Spleen (tissue), 11 donors: Measurements from ENCODE around the gene PTPRN2. TPM values are rescaled to one million over a fixed set of nuclear protein-coding genes. Genes with fewer than 3 reads are reported as not detected.
A peak's percentile ranks its signal among the peaks of the same experiment; 100 is the strongest.

Experiments
- DNase-seq: peaks from one replicate; pipeline ENCODE4 v3.0.0-alpha.2; 2020
- H3K27ac ChIP-seq, 8 donors: fragments of 200-600 bp; sonication (generic) in 7 of 8; 1 replicate in 4 of 8; 2 replicates in 4 of 8; pipeline versions ENCODE4 v1.5.0 to v1.8.0; 2016 to 2021; ENCODE audit warnings: inconsistent platforms in 4 of 8, mild to moderate bottlenecking in 4 of 8, moderate library complexity in 1 of 8
- H3K27me3 ChIP-seq, 7 donors: fragments of 200-600 bp; sonication (generic) in 6 of 7; replicated peaks in 1 of 7; 1 replicate in 4 of 7; 2 replicates in 3 of 7; pipeline versions ENCODE4 v1.5.0 to v1.8.0; 2016 to 2021; ENCODE audit warnings: inconsistent platforms in 3 of 7, mild to moderate bottlenecking in 1 of 7
- H3K36me3 ChIP-seq, 6 donors: fragments of 200-600 bp; sonication (generic) in 5 of 6; 1 replicate in 4 of 6; 2 replicates in 2 of 6; pipeline versions ENCODE4 v1.5.0 to v1.8.0; 2016 to 2021; ENCODE audit warnings: inconsistent platforms in 2 of 6
- H3K4me1 ChIP-seq, 6 donors: fragments of 200-600 bp; sonication (generic) in 5 of 6; 1 replicate in 3 of 6; 2 replicates in 3 of 6; pipeline versions ENCODE4 v1.5.0 to v1.8.0; 2016 to 2021; ENCODE audit warnings: inconsistent platforms in 3 of 6
- H3K4me3 ChIP-seq, 8 donors: fragments of 200-600 bp; sonication (generic) in 7 of 8; 1 replicate in 4 of 8; 2 replicates in 4 of 8; pipeline versions ENCODE4 v1.5.0 to v1.8.0; 2016 to 2021; ENCODE audit warnings: inconsistent platforms in 4 of 8, mild to moderate bottlenecking in 4 of 8, moderate library complexity in 2 of 8
- H3K9me3 ChIP-seq, 8 donors: fragments of 200-600 bp; sonication (generic) in 7 of 8; 1 replicate in 4 of 8; 2 replicates in 4 of 8; pipeline versions ENCODE4 v1.5.0 to v1.8.0; 2016 to 2021; ENCODE audit warnings: inconsistent platforms in 4 of 8
- CTCF ChIP-seq, 11 experiments: fragments of 200-600 bp in 7 of 11; fragments of 450-650 bp in 4 of 11; sonication (generic) in 4 of 11; IDR thresholded peaks in 8 of 11; conservative IDR thresholded peaks in 3 of 11; 1 replicate in 7 of 11; 2 replicates in 4 of 11; pipeline versions ENCODE4 v1.4.0 to v1.8.0; 2016 to 2021; ENCODE audit warnings: antibody characterized with exemption in 11 of 11, inconsistent platforms in 4 of 11, mild to moderate bottlenecking in 1 of 11
- POLR2A ChIP-seq, 3 donors: fragments of 450-650 bp; IDR thresholded peaks; one replicate each; pipeline ENCODE4 v1.5.1; 2017; ENCODE audit warnings: antibody characterized with exemption in 3 of 3, mild to moderate bottlenecking in 1 of 3
- POLR2AphosphoS5 ChIP-seq, 3 donors: sonication (generic); formaldehyde crosslinking; IDR thresholded peaks; one replicate each; pipeline ENCODE4 v1.5.1; 2017; ENCODE audit warnings: antibody characterized with exemption in 3 of 3
- WGBS, 5 donors: extraction: QIAGEN DNeasy Blood & Tissue Kit in 3 of 5; methylation state at CpG; one replicate each; pipeline versions ENCODE4 v1.1.5 to v1.1.7; 2013 to 2018; 5-methylcytosine and 5-hydroxymethylcytosine counted together
- intact Hi-C: fragments of 100-400 bp; cut with DNase I; formaldehyde crosslinking; loops from one replicate; pipeline ENCODE4 v1.15.0; 2023; ENCODE audit warnings: low total_unique reads
- polyA plus RNA-seq, 3 donors: library from polyadenylated mRNA; stranded (reverse); fragments of 200-250 nt; gene quantifications; one replicate each; pipeline ENCODE4 v1.2.1, GENCODE V29; 2013
- total RNA-seq, 7 donors: library from RNA; depleted of rRNA in 3 of 7; stranded (reverse); fragments of >200 nt in 3 of 7; fragmentation: NEBNext Ultra II Directional in 4 of 7; extraction: Animal tissue kit (Norgen Biotek cat#: 25700) in 4 of 7; gene quantifications; one replicate each; pipeline versions ENCODE4 v1.1.0 to v1.2.1, GENCODE V29; 2016 to 2021
- donor health status: healthy with polysubstance abuse.
- donor health status: DM: no; HTN: no; CAD: no; lungs with moderate emphysema.
- donor health status: DM: no; HTN: no; CAD: no.
- donor health status: Bipolar disorder and iron deficiency.
- donor health status: healthy.
- donor health status: DM: no; HTN: no; CAD: no.
- donor health status: DM: yes; HTN: yes; CAD: no.

Gene PTPRN2
- total and polyA plus RNA-seq, 10 donors = 7.0 to 22.8 (median 16.8) TPM

GRCh38 chr7:157885140-157885539 is 702.5 kb downstream of the PTPRN2 start:
- DNase-seq = peak; percentile 45
- Histone ChIP-seq H3K4me3 (no peak overlapping the region), H3K4me1 (no peaks in the 10 kb centered on the region), H3K27me3 (peaks cover 0 to 10% (median 0%) of the 10 kb centered on the region in 7 donors), H3K36me3 (no peaks in the 10 kb centered on the region), H3K9me3 (peaks cover 0 to 46% (median 9%) of the 10 kb centered on the region in 8 donors), H3K27ac (no peak overlapping the region)
- WGBS, 5 donors = 62 to 79% (median 77%) methylated on average over 4 to 6 of the region's 6 CpGs
- TF ChIP-seq POLR2A (IDR thresholded peaks at IDR 0.05) (no peak), POLR2AphosphoS5 (IDR thresholded peaks at IDR 0.05) (no peak), CTCF (IDR thresholded peaks at IDR 0.05 in 8 of 11, conservative IDR thresholded peaks at IDR 0.05 in 3 of 11) (no peak)
- intact Hi-C loops = no loop called here

GRCh38 chr7:157884461-157885062 is 703.1 kb downstream of the PTPRN2 start:
- intact Hi-C loops = no loop called here
- no peaks in the 10 kb centered on the region for H3K36me3 ChIP-seq
- DNase-seq = peak; percentile 48
- H3K4me1 ChIP-seq = no peaks in the 10 kb centered on the region
- no peak for TF ChIP-seq CTCF (IDR thresholded peaks at IDR 0.05 in 8 of 11, conservative IDR thresholded peaks at IDR 0.05 in 3 of 11)
- no peak for TF ChIP-seq POLR2A (IDR thresholded peaks at IDR 0.05)
- TF ChIP-seq POLR2AphosphoS5 (IDR thresholded peaks at IDR 0.05) = no peak
- peaks cover 0 to 46% (median 9%) of the 10 kb centered on the region in 8 donors for H3K9me3 ChIP-seq
- no peak overlapping the region for H3K4me3 ChIP-seq
- WGBS, 5 donors = 78 to 90% (median 86%) methylated on average over 9 of the region's 9 CpGs
- no peak overlapping the region for H3K27ac ChIP-seq
- peaks cover 0 to 9% (median 0%) of the 10 kb centered on the region in 7 donors for H3K27me3 ChIP-seq

- H3K27ac ChIP-seq = no peak overlapping the region
- peaks cover 0 to 46% (median 9%) of the 10 kb centered on the region in 8 donors for H3K9me3 ChIP-seq
- peaks cover 0 to under 1% (median 0%) of the 10 kb centered on the region in 6 donors for H3K4me1 ChIP-seq
- TF ChIP-seq CTCF (IDR thresholded peaks at IDR 0.05 in 8 of 11, conservative IDR thresholded peaks at IDR 0.05 in 3 of 11) = no peak
- no peak for TF ChIP-seq POLR2A (IDR thresholded peaks at IDR 0.05)
- TF ChIP-seq POLR2AphosphoS5 (IDR thresholded peaks at IDR 0.05) = no peak
- WGBS, 5 donors = 59 to 68% (median 66%) methylated on average over 8 of the region's 8 CpGs
- no peak overlapping the region for H3K4me3 ChIP-seq
- peaks cover 0 to 11% (median 0%) of the 10 kb centered on the region in 7 donors for H3K27me3 ChIP-seq
- H3K36me3 ChIP-seq = no peaks in the 10 kb centered on the region
- intact Hi-C loops = no loop called here
- DNase-seq = peak; percentile 39
These were observed 706.4 kb downstream of the PTPRN2 start for GRCh38 chr7:157881048-157881771.

GRCh38 chr7:157879391-157879790 is 708.2 kb downstream of the PTPRN2 start:
- Histone ChIP-seq H3K4me3 (no peak overlapping the region), H3K4me1 (peaks cover 0 to 19% (median 11%) of the 10 kb centered on the region in 6 donors), H3K36me3 (no peaks in the 10 kb centered on the region), H3K9me3 (peaks cover 0 to 33% (median 3%) of the 10 kb centered on the region in 8 donors), H3K27me3 (peaks cover 0 to 27% (median 0%) of the 10 kb centered on the region in 7 donors), H3K27ac (no peak overlapping the region)
- WGBS, 5 donors = 81 to 91% (median 88%) methylated on average over 10 of the region's 10 CpGs
- no peak for TF ChIP-seq POLR2AphosphoS5 (IDR thresholded peaks at IDR 0.05)
- no peak for TF ChIP-seq POLR2A (IDR thresholded peaks at IDR 0.05)
- no peak for TF ChIP-seq CTCF (IDR thresholded peaks at IDR 0.05 in 8 of 11, conservative IDR thresholded peaks at IDR 0.05 in 3 of 11)
- intact Hi-C loops = loop anchor here (5.0 kb wide), 1 partner anchor 447 kb away; no protein-coding TSS in a partner anchor
- DNase-seq = peak; percentile 19
